Breast epithelium (tissue), 3 donors: Measurements from ENCODE around the gene UCHL1.

ENCODE experiments used
- CTCF ChIP-seq, 3 donors: fragments of 450-650 bp; IDR thresholded peaks; one replicate each; pipeline ENCODE4 v1.5.1; 2016 to 2017; ENCODE audit warnings: antibody characterized with exemption in 3 of 3, mild to moderate bottlenecking in 3 of 3, moderate library complexity in 3 of 3
- POLR2A ChIP-seq: fragments of 450-650 bp; IDR thresholded peaks from one replicate; pipeline ENCODE4 v1.6.1; 2016; ENCODE audit warnings: antibody characterized with exemption, mild to moderate bottlenecking, moderate library complexity

GRCh38 chr4:41211951-41212615 lies 44.6 kb upstream of the UCHL1 start:
- TF ChIP-seq CTCF (IDR thresholded peaks at IDR 0.05) (no peak), POLR2A (no peak)
